D721Med (cell line): ENCODE measurements around the gene PINK1.

ENCODE experiments used
- DNase-seq: peaks from one replicate; pipeline ENCODE4 v3.0.0; 2011; ENCODE audit warnings: low spot score; ENCODE audit not compliant: insufficient read length
- FAIRE-seq: peaks from 2 replicates; lab custom pipeline; 2011; peaks lifted over from hg19 to GRCh38; lab: Jason Lieb, UNC
- TF ChIP-seq, protein P1 (sequence below): IDR thresholded peaks from 2 replicates; pipeline ENCODE4 v1.5.1; 2012; ENCODE audit warnings: mild to moderate bottlenecking, control low read depth; ENCODE audit not compliant: insufficient read depth; ENCODE audit errors: missing control alignments

PINK1 gene

DNA sequence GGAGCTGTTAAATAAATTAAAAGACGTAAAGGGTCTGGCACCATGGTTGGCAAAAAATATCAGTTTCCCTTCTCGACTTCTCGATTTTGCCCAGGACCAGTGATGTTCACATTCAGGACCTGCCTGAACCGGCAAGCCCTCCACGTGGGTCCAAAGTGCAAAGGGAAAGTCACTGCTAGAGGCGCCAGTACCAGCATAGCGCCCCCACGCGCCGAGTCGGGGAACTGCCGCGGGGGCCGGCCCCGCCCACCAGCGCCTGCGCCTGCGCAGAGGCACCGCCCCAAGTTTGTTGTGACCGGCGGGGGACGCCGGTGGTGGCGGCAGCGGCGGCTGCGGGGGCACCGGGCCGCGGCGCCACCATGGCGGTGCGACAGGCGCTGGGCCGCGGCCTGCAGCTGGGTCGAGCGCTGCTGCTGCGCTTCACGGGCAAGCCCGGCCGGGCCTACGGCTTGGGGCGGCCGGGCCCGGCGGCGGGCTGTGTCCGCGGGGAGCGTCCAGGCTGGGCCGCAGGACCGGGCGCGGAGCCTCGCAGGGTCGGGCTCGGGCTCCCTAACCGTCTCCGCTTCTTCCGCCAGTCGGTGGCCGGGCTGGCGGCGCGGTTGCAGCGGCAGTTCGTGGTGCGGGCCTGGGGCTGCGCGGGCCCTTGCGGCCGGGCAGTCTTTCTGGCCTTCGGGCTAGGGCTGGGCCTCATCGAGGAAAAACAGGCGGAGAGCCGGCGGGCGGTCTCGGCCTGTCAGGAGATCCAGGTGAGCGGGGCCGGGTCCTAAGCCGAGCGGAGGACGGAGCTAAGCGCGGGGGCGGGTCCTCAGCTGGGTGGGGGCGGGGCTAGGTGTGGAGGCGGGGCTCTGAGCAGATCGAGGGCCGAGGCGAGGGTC is at the start of gene PINK1:
PINK1 (plus strand) TSS at position 269 of the 875 bp plus-strand sequence; CDS start at position 360, 91 bp downstream.
- FAIRE-seq (no peak), DNase-seq (peak; percentile 32)
- TF ChIP-seq, protein P1, sequence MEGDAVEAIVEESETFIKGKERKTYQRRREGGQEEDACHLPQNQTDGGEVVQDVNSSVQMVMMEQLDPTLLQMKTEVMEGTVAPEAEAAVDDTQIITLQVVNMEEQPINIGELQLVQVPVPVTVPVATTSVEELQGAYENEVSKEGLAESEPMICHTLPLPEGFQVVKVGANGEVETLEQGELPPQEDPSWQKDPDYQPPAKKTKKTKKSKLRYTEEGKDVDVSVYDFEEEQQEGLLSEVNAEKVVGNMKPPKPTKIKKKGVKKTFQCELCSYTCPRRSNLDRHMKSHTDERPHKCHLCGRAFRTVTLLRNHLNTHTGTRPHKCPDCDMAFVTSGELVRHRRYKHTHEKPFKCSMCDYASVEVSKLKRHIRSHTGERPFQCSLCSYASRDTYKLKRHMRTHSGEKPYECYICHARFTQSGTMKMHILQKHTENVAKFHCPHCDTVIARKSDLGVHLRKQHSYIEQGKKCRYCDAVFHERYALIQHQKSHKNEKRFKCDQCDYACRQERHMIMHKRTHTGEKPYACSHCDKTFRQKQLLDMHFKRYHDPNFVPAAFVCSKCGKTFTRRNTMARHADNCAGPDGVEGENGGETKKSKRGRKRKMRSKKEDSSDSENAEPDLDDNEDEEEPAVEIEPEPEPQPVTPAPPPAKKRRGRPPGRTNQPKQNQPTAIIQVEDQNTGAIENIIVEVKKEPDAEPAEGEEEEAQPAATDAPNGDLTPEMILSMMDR = peak; percentile 80

DNA sequence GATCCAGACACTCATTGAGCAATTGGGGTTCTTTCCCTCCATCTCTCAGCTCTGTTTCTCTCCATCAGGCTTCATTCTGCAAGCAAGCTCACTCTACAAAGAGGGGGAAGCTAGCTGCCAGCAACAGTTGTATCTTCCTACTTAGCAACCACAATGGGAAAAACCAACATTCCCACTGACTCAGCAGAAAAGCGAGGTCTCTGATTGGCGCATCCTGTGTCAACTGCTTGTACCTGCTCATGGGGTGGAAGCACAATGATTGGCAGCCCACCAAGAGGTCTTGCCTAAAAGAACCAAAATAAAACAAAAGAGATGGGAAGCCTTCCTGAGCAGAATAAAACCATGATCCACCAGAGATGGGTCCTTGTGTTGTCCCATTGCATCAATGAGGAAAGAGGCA is 48.4 kb upstream of the PINK1 start:
- DNase-seq (no peak), FAIRE-seq (no peak)
- TF ChIP-seq, protein P1 = no peak

DNA sequence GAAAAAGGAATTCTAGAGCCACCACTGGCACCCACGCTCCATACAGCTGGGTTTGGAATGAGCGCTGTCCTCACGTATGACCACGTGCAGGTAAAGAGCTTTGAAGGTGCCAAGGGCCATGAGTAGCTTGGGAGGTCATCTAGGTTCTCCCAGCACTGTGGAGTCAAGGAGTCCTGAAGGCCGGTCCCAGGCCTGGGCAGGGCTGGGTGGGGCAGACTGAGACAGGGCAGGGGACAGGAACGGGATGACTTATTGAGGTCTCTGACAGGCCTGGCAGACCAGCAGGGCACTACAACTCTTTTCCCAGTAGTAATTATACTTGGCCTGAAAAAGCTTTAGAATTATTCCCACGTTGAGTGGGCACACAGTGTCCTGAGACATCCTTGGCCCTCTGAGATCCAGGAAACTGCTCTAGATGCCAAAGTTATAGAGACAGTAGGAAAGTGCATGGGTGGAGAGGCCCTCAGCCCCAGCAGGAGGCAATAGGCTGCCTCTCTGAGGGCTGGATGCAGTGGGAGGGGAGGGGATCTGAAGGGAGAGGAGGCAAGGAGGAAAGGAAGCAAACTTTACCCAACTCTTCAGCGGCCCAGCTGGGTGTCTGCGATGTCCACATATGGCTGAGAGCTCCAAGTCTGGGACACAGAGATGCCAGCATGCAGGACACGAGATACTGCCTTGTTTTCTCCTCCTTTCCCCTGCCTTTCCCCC is 46.2 kb upstream of the PINK1 start:
- FAIRE-seq (no peak), DNase-seq (no peak)

DNA sequence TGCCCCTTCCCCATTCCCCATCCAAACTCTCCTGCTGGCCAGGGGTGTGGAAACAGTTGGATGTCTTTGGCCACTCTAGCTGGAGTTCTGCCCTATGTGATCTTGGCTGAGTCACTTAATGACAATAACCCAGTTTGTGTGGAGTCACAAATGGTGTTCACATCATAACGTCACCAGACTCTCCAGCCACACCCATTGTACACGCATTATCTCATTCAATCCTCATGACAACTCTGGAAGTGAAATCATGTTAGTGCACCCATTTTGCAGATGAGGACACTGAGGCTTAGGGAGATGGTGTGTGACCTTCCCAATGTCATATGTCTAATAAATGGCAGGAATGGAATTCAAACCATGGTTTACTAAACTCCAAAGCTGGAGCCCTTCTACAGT is 45.6 kb upstream of the PINK1 start:
- TF ChIP-seq, protein P1 = no peak
- FAIRE-seq (no peak), DNase-seq (no peak)

More for the DNA sequence above, 46.2 kb upstream of the PINK1 start:
- TF ChIP-seq, protein P1 = no peak

DNA sequence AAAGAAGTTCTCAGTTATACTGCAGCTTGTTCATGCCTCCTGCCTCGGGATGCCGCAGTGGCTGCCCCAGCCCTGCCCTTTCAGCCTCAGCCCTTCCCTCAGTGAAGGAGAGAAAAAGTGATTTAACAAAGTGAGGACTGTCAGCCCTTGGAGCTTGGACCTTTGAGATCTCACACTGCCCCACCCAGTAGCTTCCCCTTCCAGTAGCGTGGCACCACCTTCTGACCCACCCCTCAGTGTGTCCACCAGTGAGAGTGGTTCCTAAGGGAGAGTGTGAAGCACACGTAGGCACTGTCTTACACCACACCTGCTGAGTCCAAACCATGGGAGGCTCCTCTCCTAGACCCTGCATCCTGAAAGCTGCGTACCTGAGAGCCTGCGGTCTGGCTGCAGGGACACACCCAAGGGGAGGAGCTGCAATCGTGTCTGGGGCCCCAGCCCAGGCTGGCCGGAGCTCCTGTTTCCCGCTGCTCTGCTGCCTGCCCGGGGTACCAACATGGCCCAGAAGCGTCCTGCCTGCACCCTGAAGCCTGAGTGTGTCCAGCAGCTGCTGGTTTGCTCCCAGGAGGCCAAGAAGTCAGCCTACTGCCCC is 44.5 kb upstream of the PINK1 start, which contains the start of gene CDA:
CDA (plus strand) TSS at position 464 of the 592 bp plus-strand sequence; CDS start at position 497, 33 bp downstream.
- DNase-seq (no peak), FAIRE-seq (no peak)
- TF ChIP-seq, protein P1 = no peak

DNA sequence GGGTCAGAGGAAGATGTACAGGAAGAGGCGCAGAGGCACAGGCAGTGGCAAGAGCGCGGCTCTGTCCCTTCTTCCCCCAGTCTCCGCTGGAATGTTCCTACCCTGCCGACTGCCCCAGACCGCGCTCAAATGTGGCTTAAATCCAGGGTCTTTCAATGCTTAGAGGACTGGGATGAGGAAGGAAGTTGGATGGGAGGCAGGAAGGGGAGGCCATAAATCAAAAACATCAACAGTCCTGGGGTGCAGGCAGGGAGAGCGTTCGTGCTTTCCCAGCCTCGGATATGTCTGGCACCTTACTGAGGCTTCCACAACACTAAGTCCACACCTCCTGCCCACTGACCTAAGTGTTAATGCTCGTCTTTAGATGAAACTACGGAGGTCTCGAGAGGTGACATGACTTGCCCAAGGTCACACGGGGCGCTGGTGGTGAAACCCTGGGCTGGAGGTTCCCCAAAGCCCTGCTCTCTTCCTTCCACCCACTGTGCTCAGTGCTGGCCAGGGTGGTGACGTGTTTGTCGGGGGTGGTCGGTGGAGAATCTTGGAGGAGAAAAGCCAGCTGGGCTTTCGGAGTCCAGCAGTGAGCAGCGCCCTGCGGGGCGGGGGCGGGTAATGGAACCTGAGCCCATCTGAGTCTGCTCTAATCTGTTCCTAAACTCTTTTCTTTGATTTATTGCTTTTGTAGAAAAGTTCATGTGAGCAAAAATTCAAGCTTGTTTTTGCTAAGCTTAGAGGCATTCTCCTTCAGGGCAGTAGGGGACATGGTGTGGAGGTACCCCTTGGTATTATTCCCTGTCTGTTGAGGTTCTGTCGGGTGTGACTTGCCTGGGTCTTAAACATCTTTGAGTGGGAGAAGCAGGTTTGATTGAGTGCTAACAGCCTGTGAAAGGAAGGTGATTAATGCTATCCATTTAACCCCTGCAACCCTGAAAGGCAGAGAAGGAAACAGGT is 43.7 kb upstream of the PINK1 start:
- no peak for DNase-seq
- no peak for FAIRE-seq
- TF ChIP-seq, protein P1 = no peak
